ENCODE measurements around the gene E2F8.

- TF ChIP-seq CTCF (IDR thresholded peaks at IDR 0.05; ENCODE audit: extremely low read depth in 1 of 2, insufficient read depth in 1 of 2, low read depth in 1 of 2, low read length in 2 of 2) = no peak
- no peak for TF ChIP-seq MAX (IDR thresholded peaks at IDR 0.05; ENCODE audit: insufficient read depth, insufficient read length)
- no peak for TF ChIP-seq POLR2AphosphoS5 (IDR thresholded peaks at IDR 0.05; ENCODE audit: insufficient read depth, low read depth, low read length)
- no peak for TF ChIP-seq FOS (IDR thresholded peaks at IDR 0.05; ENCODE audit: borderline replicate concordance, insufficient read depth, low read length)
- no peak for TF ChIP-seq POLR2A (IDR thresholded peaks at IDR 0.05; ENCODE audit: low read depth, low read length)
- no peak for TF ChIP-seq JUN (IDR thresholded peaks at IDR 0.05; ENCODE audit: borderline replicate concordance, insufficient read depth, insufficient read length, low read depth)
- no peak for TF ChIP-seq EZH2 (IDR thresholded peaks at IDR 0.05; ENCODE audit: borderline replicate concordance, low read depth, low read length, severe bottlenecking)
- TF ChIP-seq GATA2 (IDR thresholded peaks at IDR 0.05; ENCODE audit: insufficient read depth, insufficient read length, low read depth, low read length) = no peak
- TF ChIP-seq MYC (IDR thresholded peaks at IDR 0.05; ENCODE audit: low read depth, low read length) = no peak
Measured at GRCh38 chr11:19275496-19275895, 34.8 kb upstream of the E2F8 start.

Measured in endothelial cell of umbilical vein (primary cell).